NK-92 treated with Interleukin-12 subunit alpha and Interleukin-12 subunit beta, amount 100 ng/mL, for 24 hours (cell line): ENCODE measurements around the gene PAFAH2.
A peak's percentile ranks its signal among the peaks of the same experiment; 100 is the strongest.

Experiments used
- DNase-seq: peaks from one replicate; lab custom pipeline; 2025; lab: John Stamatoyannopoulos, UW

The PAFAH2 gene

GRCh38 chr1:25997828-25998761 is at the start of gene PAFAH2:
Gene PAFAH2, minus strand, starts transcription at chr1:25998063. Its CDS starts 7,247 bp downstream, at chr1:25990816.
- DNase-seq: peak; percentile 93

GRCh38 chr1:26047278-26047874 is 49.5 kb upstream of the PAFAH2 start:
- DNase-seq: no peak

- DNase-seq: no peak
Measured at GRCh38 chr1:26046246-26047095, 48.6 kb upstream of the PAFAH2 start.

- DNase-seq: no peak
Measured at GRCh38 chr1:26045722-26046245, 47.9 kb upstream of the PAFAH2 start, which contains the start of gene SLC30A2. Gene SLC30A2, minus strand, starts transcription at chr1:26046118. Its CDS starts 222 bp downstream, at chr1:26045896.

- no peak for DNase-seq
Measured at GRCh38 chr1:26044971-26045721, 47.3 kb upstream of the PAFAH2 start.

GRCh38 chr1:26044414-26044813 is 46.6 kb upstream of the PAFAH2 start:
- DNase-seq: no peak

GRCh38 chr1:26043765-26044164 is 45.9 kb upstream of the PAFAH2 start:
- DNase-seq: no peak

- no peak for DNase-seq
Measured at GRCh38 chr1:26041978-26042377, 44.1 kb upstream of the PAFAH2 start.

GRCh38 chr1:26041401-26041800 is 43.5 kb upstream of the PAFAH2 start:
- no peak for DNase-seq

- no peak for DNase-seq
Measured at GRCh38 chr1:26038904-26039303, 41.0 kb upstream of the PAFAH2 start.

- DNase-seq: no peak
Measured at GRCh38 chr1:26038477-26038876, 40.6 kb upstream of the PAFAH2 start.

- DNase-seq: no peak
Measured at GRCh38 chr1:26037904-26038303, 40.0 kb upstream of the PAFAH2 start.

GRCh38 chr1:26036756-26037281 is 39.0 kb upstream of the PAFAH2 start:
- no peak for DNase-seq

GRCh38 chr1:26035959-26036755 is 38.3 kb upstream of the PAFAH2 start:
- peak; percentile 47 for DNase-seq

GRCh38 chr1:26035203-26035958 is 37.5 kb upstream of the PAFAH2 start:
- DNase-seq: peak; percentile 79

GRCh38 chr1:26034504-26035202 is 36.8 kb upstream of the PAFAH2 start:
- no peak for DNase-seq

- no peak for DNase-seq
Measured at GRCh38 chr1:26032656-26033357, 34.9 kb upstream of the PAFAH2 start.

- no peak for DNase-seq
Measured at GRCh38 chr1:26031611-26032220, 33.9 kb upstream of the PAFAH2 start.
